Thyroid gland (tissue), 4 donors: ENCODE results near the gene ZNF335.

Source experiments
- POLR2A ChIP-seq, 2 donors: fragments of 450-650 bp; IDR thresholded peaks; one replicate each; pipeline ENCODE4 v1.6.1; 2017; ENCODE audit warnings: antibody characterized with exemption in 2 of 2, mild to moderate bottlenecking in 2 of 2, moderate library complexity in 1 of 2
- TF ChIP-seq, protein P1 (sequence below), 6 experiments: fragments of 200-600 bp in 3 of 6; fragments of 450-650 bp in 3 of 6; sonication (generic) in 3 of 6; IDR thresholded peaks; one replicate each; pipeline ENCODE4 v1.5.1; 2016 to 2019; ENCODE audit warnings: antibody characterized with exemption in 6 of 6, mild to moderate bottlenecking in 2 of 6, inconsistent platforms in 1 of 6, moderate library complexity in 1 of 6

DNA sequence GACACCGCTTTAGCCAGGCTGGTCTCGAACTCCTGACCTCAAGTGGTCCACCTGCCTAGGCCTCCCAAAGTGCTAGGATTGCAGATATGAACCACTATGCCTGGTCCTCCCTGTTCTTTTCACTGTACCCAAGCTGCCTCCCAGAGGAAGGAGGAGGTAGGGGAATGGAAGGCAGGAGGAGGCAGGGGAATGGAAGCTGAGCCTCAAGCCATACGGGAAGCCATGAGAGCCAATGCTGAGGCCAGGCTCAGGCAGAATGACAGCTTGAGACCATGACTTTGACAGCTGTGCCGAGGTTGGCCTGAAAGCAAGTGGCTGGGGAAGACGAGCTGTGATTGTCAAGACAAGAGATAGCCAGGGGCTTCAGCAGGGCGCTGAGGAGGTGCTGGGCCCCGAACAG lies 13.6 kb upstream of the ZNF335 start:
- TF ChIP-seq, protein P1, sequence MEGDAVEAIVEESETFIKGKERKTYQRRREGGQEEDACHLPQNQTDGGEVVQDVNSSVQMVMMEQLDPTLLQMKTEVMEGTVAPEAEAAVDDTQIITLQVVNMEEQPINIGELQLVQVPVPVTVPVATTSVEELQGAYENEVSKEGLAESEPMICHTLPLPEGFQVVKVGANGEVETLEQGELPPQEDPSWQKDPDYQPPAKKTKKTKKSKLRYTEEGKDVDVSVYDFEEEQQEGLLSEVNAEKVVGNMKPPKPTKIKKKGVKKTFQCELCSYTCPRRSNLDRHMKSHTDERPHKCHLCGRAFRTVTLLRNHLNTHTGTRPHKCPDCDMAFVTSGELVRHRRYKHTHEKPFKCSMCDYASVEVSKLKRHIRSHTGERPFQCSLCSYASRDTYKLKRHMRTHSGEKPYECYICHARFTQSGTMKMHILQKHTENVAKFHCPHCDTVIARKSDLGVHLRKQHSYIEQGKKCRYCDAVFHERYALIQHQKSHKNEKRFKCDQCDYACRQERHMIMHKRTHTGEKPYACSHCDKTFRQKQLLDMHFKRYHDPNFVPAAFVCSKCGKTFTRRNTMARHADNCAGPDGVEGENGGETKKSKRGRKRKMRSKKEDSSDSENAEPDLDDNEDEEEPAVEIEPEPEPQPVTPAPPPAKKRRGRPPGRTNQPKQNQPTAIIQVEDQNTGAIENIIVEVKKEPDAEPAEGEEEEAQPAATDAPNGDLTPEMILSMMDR (IDR thresholded peaks at IDR 0.05), result no peak
- TF ChIP-seq POLR2A (IDR thresholded peaks at IDR 0.05), result no peak
